Nephron (organoid): ENCODE results near the gene HMCN1.

Experiments
- H3K27ac Mint-ChIP-seq, 3 experiments: 2 replicates each; pipeline ENCODE4 v1.8.0; 2020; ENCODE audit warnings: mixed read lengths in 3 of 3, mild to moderate bottlenecking in 2 of 3, moderate library complexity in 1 of 3
- H3K27me3 Mint-ChIP-seq: 2 replicates; pipeline ENCODE4 v1.8.0; 2021; ENCODE audit warnings: low read depth, mild to moderate bottlenecking, moderate library complexity, mixed read lengths
- H3K36me3 Mint-ChIP-seq: 2 replicates; pipeline ENCODE4 v1.8.0; 2020; ENCODE audit warnings: low read depth, mixed read lengths
- H3K4me1 Mint-ChIP-seq: 2 replicates; pipeline ENCODE4 v1.8.0; 2020; ENCODE audit warnings: mixed read lengths
- H3K4me3 Mint-ChIP-seq, 3 experiments: 2 replicates each; pipeline ENCODE4 v1.8.0; 2020; ENCODE audit warnings: mild to moderate bottlenecking in 3 of 3, mixed read lengths in 3 of 3, moderate library complexity in 2 of 3
- H3K9me3 Mint-ChIP-seq: 2 replicates; pipeline ENCODE4 v1.8.0; 2020; ENCODE audit warnings: mixed read lengths
- TF ChIP-seq, protein P1 (sequence below), 3 experiments: fragments of 200-600 bp; sonication (generic); IDR thresholded peaks; one replicate each; pipeline ENCODE4 v1.5.0; 2021; ENCODE audit warnings: antibody characterized with exemption in 3 of 3; ENCODE audit not compliant: unreplicated experiment in 3 of 3

The HMCN1 gene

DNA sequence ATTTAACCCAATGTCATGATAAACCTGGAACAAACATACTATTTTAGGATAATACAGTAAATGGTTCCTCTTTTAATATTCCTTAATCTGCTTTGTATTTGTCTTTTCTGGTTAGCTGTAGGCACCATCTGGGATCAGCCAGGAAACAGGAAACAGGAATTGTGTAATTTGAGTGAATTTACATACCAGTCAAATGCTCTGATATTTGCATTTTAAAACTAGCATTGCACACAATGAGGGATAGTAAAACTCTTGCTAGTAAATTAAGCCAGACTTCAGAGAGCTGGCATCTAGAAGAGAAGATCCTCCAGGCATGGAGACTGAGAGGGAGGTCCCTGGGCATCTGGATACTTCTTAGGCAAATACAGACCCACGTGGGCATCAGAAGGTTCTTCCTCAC, 103.5 kb downstream of the HMCN1 start:
- no peak overlapping the region for H3K27ac Mint-ChIP-seq
- no peaks in the 10 kb centered on the region for H3K9me3 Mint-ChIP-seq
- H3K27me3 Mint-ChIP-seq: no peaks in the 10 kb centered on the region
- TF ChIP-seq, protein P1, sequence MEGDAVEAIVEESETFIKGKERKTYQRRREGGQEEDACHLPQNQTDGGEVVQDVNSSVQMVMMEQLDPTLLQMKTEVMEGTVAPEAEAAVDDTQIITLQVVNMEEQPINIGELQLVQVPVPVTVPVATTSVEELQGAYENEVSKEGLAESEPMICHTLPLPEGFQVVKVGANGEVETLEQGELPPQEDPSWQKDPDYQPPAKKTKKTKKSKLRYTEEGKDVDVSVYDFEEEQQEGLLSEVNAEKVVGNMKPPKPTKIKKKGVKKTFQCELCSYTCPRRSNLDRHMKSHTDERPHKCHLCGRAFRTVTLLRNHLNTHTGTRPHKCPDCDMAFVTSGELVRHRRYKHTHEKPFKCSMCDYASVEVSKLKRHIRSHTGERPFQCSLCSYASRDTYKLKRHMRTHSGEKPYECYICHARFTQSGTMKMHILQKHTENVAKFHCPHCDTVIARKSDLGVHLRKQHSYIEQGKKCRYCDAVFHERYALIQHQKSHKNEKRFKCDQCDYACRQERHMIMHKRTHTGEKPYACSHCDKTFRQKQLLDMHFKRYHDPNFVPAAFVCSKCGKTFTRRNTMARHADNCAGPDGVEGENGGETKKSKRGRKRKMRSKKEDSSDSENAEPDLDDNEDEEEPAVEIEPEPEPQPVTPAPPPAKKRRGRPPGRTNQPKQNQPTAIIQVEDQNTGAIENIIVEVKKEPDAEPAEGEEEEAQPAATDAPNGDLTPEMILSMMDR (IDR thresholded peaks at IDR 0.05; ENCODE audit: unreplicated experiment in 3 of 3): no peak
- no peak overlapping the region for H3K4me3 Mint-ChIP-seq
- no peaks in the 10 kb centered on the region for H3K4me1 Mint-ChIP-seq
- no peaks in the 10 kb centered on the region for H3K36me3 Mint-ChIP-seq

DNA sequence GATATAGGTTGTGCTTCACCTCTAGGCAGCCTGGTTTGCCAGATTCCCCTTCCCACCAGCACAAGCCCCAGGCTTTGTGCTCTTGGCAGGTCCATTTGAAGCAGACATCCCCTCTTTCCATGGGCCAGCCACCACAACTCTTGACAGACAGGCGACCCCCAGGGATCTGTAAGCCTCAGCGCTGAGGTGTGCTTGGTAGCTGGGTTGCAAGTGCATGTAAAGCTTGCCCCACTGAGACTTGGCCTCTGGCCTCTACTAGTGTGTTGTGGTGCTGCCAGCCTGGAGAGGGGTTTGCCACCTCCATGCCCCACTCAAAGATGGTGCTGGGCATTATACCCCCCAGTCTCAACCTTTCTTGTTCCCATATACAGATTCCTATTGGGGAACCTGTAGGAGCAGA, 103.9 kb downstream of the HMCN1 start:
- H3K27ac Mint-ChIP-seq: no peak overlapping the region
- H3K27me3 Mint-ChIP-seq: no peaks in the 10 kb centered on the region

DNA sequence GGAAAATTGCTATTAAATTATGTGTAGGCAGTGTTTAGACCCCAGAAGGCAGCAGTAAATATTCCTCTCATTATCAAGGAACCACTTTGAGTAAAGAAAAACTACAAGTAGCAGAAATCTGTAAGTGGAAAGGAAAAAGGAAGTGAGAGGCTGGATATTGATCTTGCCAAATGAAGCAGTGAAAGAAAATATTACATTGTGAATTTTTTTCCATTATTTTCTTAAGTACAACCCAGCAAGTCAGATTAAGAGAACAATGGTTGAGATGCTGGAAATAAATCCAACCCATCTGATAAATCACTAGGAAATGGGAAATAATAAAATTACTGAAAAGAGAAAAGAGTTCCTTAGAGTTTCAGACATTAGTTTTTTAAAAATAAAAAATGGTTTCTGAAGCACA, 106.7 kb downstream of the HMCN1 start:
- Mint-ChIP-seq H3K27ac (no peak overlapping the region), H3K9me3 (no peaks in the 10 kb centered on the region), H3K4me1 (peaks cover 7% of the 10 kb centered on the region), H3K4me3 (no peak overlapping the region), H3K27me3 (no peaks in the 10 kb centered on the region), H3K36me3 (no peaks in the 10 kb centered on the region)
- TF ChIP-seq, protein P1 (IDR thresholded peaks at IDR 0.05; ENCODE audit: unreplicated experiment in 3 of 3): no peak

More for the DNA sequence above, 103.9 kb downstream of the HMCN1 start:
- H3K4me1 Mint-ChIP-seq: peaks cover 3% of the 10 kb centered on the region
- TF ChIP-seq, protein P1 (IDR thresholded peaks at IDR 0.05; ENCODE audit: unreplicated experiment in 3 of 3): no peak
- H3K4me3 Mint-ChIP-seq: no peak overlapping the region
- no peaks in the 10 kb centered on the region for H3K9me3 Mint-ChIP-seq
- H3K36me3 Mint-ChIP-seq: no peaks in the 10 kb centered on the region

DNA sequence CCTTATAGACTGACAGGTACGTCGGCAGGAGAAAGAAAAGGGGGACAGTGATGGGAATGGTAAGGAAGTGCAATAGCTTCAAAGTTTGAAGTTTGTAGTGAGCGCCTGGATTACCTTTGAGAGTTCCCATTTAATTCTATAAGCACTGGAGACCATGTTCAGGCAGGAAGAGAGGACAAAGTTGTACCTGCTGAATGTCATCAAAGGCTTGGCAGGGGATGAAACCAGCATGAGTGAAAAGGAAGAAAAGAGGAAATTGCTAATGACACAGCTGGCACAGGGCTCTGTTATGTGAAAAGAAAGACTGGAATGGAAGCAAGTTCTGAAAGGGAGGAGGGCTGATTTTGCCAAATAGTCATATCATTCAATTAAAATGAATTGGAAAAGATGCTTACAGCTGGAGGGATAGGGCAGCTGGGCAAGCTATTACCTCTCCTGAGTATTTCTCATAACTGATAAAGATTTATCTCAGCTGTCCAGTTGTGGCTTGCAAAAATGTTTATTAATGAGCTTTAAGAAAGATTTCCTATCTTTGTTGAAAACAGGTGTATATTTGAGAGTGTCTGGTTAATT, 109.2 kb downstream of the HMCN1 start:
- Mint-ChIP-seq H3K4me3 (no peak overlapping the region), H3K9me3 (no peaks in the 10 kb centered on the region), H3K27ac (no peak overlapping the region), H3K4me1 (peaks cover 7% of the 10 kb centered on the region), H3K36me3 (no peaks in the 10 kb centered on the region), H3K27me3 (no peaks in the 10 kb centered on the region)
- TF ChIP-seq, protein P1 (IDR thresholded peaks at IDR 0.05; ENCODE audit: unreplicated experiment in 3 of 3): no peak

DNA sequence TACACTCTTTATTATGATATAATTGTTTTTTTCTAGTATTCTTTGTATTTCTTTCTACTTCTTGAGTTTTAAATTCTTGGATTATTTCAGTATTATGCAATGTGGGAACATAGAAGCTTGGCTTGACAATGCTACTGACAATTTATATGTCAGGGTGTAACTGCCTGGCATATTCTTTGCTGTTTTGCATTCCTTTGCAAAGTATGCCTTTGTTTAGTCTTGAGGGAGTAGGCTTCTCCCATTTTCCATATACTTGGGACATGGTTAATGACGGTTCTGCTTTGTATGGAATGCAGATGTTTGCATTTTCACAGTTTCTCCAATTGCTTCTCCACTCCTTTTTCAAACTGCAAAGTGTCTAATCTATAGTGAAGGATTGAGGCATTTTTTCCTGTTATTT, 109.8 kb downstream of the HMCN1 start:
- H3K36me3 Mint-ChIP-seq: no peaks in the 10 kb centered on the region
- no peaks in the 10 kb centered on the region for H3K9me3 Mint-ChIP-seq
- TF ChIP-seq, protein P1 (IDR thresholded peaks at IDR 0.05; ENCODE audit: unreplicated experiment in 3 of 3): no peak
- H3K27me3 Mint-ChIP-seq: no peaks in the 10 kb centered on the region
- no peak overlapping the region for H3K4me3 Mint-ChIP-seq
- H3K4me1 Mint-ChIP-seq: peaks cover 7% of the 10 kb centered on the region
- no peak overlapping the region for H3K27ac Mint-ChIP-seq

DNA sequence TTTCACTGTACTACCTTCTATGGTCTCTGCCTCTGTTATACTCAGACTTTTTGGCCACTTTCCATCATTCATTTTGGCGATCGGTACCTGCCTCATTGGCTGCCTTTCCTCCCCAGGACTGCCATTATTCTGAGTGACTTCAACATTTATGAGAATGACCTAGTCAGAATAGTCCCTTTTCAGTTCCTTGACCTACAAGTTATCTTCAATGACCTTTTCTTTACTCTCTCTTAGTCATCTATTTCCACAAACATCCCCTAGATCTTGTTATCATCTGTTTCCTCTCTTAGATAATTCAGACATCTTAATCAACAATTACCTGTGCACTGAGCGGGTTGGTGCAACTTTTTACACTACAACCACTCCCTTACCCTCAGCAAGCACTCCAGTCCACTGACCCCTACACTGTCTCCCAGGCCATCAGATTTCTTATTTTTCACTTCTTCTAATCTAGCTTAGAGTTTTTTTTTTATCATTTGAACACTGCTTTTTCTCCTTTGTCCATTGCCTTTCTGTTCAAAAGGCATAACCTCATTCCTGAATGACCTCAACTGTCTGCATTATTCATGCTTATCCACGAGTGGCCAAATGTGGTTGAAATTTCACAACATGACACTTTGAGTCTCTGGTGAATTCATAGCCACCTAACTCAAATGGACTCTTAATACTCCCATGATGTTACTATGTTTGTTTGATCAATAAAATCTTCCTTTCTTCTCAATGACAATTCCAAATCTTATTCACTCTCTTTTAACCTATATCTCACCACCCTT, 112.7 kb downstream of the HMCN1 start:
- TF ChIP-seq, protein P1 (IDR thresholded peaks at IDR 0.05; ENCODE audit: unreplicated experiment in 3 of 3): no peak
- no peaks in the 10 kb centered on the region for H3K9me3 Mint-ChIP-seq
- H3K27ac Mint-ChIP-seq: no peak overlapping the region
- peaks cover 7% of the 10 kb centered on the region for H3K4me1 Mint-ChIP-seq
- H3K36me3 Mint-ChIP-seq: no peaks in the 10 kb centered on the region
- H3K27me3 Mint-ChIP-seq: no peaks in the 10 kb centered on the region
- no peak overlapping the region for H3K4me3 Mint-ChIP-seq
